IMR-90 (cell line): ENCODE data around the gene PNKD. TPM values are rescaled to one million over a fixed set of nuclear protein-coding genes. Genes with fewer than 3 reads are reported as not detected.

Source experiments
- ATAC-seq: fragments of 200-7000 bp; cut with Tn5 transposase; 2 replicates; pipeline ENCODE4 v1.9.1; 2020; ENCODE audit warnings: low read depth, mild to moderate bottlenecking, moderate library complexity
- BruUV-seq: library from RNA; stranded (reverse); fragments of 400-500 nt; replicated peaks from 2 replicates; lab custom pipeline; 2021; lab: Mats Ljungman, UMichigan
- CTCF ChIA-PET: fragments of 300-600 bp; formaldehyde crosslinking; extraction: SDS; loops from one replicate; lab custom pipeline; 2021; ENCODE audit warnings: antibody characterized with exemption; lab: Yijun Ruan, JAX
- POLR2A ChIA-PET: fragments of 300-600 bp; sonication (Branson Sonifier 250); formaldehyde crosslinking; loops from one replicate; lab custom pipeline; 2022; ENCODE audit warnings: antibody characterized with exemption; ENCODE audit not compliant: unreplicated experiment; lab: Charles Lee
- DNase-seq: peaks from one replicate; pipeline ENCODE4 v3.0.0; 2013
- H2AFZ ChIP-seq: replicated peaks from 2 replicates; pipeline ENCODE3; 2013; ENCODE audit warnings: low read length, mild to moderate bottlenecking; ENCODE audit not compliant: poor library complexity
- H2AK5ac ChIP-seq: 2 replicates; pipeline ENCODE4 v1.6.1; 2013; ENCODE audit warnings: low read depth, low read length, inconsistent platforms
- H2AK9ac ChIP-seq: replicated peaks from 2 replicates; pipeline ENCODE3; 2013; ENCODE audit warnings: mild to moderate bottlenecking, low read depth, low read length, moderate library complexity; ENCODE audit not compliant: poor library complexity
- H2BK120ac ChIP-seq: 2 replicates; pipeline ENCODE4 v1.6.1; 2013; ENCODE audit warnings: low read depth, low read length, inconsistent platforms
- H2BK15ac ChIP-seq: 3 replicates; pipeline ENCODE4 v1.6.1; 2013; ENCODE audit warnings: low read depth, low read length, inconsistent platforms
- H2BK20ac ChIP-seq: 2 replicates; pipeline ENCODE4 v1.6.1; 2013; ENCODE audit warnings: low read depth, mild to moderate bottlenecking, inconsistent platforms, low read length, moderate library complexity
- H2BK5ac ChIP-seq: 2 replicates; pipeline ENCODE4 v1.6.1; 2013; ENCODE audit warnings: mild to moderate bottlenecking, low read depth, low read length, inconsistent platforms; ENCODE audit not compliant: poor library complexity, severe bottlenecking
- H3K14ac ChIP-seq: replicated peaks from 2 replicates; pipeline ENCODE4 v1.6.1; 2013; ENCODE audit warnings: low read depth, low read length, inconsistent platforms
- H3K18ac ChIP-seq: 2 replicates; pipeline ENCODE4 v1.6.1; 2013; ENCODE audit warnings: low read depth, low read length, control low read depth
- H3K23ac ChIP-seq: 2 replicates; pipeline ENCODE4 v1.6.1; 2013; ENCODE audit warnings: low read depth, low read length, inconsistent platforms
- H3K27ac ChIP-seq: 2 replicates; pipeline ENCODE4 v1.5.1; 2013; ENCODE audit warnings: mild to moderate bottlenecking, control low read depth, low read length; ENCODE audit not compliant: insufficient read depth
- H3K27me3 ChIP-seq: 2 replicates; pipeline ENCODE4 v1.6.1; 2013; ENCODE audit warnings: low read length; ENCODE audit not compliant: control insufficient read depth, insufficient read depth
- H3K36me3 ChIP-seq: 2 replicates; pipeline ENCODE4 v1.6.1; 2013; ENCODE audit warnings: low read length, mixed read lengths; ENCODE audit not compliant: control insufficient read depth, insufficient read depth
- H3K4ac ChIP-seq: 2 replicates; pipeline ENCODE4 v1.6.1; 2013; ENCODE audit warnings: low read depth, low read length, inconsistent platforms
- H3K4me1 ChIP-seq: 2 replicates; pipeline ENCODE4 v1.6.1; 2013; ENCODE audit warnings: low read length, mixed read lengths; ENCODE audit not compliant: control insufficient read depth, insufficient read depth
- H3K4me2 ChIP-seq: 2 replicates; pipeline ENCODE4 v1.6.1; 2013; ENCODE audit warnings: low read depth, mild to moderate bottlenecking, control low read depth, low read length, moderate library complexity
- H3K4me3 ChIP-seq: 2 replicates; pipeline ENCODE4 v1.5.1; 2013; ENCODE audit warnings: low read depth, mild to moderate bottlenecking, control low read depth, low read length, moderate library complexity; ENCODE audit not compliant: insufficient read depth
- H3K56ac ChIP-seq: 2 replicates; pipeline ENCODE4 v1.6.1; 2013; ENCODE audit warnings: low read length, inconsistent platforms; ENCODE audit not compliant: insufficient read depth; ENCODE audit errors: extremely low read depth
- H3K79me1 ChIP-seq, 2 experiments: 2 replicates each; pipeline ENCODE4 v1.6.1; 2013; ENCODE audit warnings: low read length in 2 of 2, inconsistent platforms in 1 of 2, low read depth in 1 of 2
- H3K9ac ChIP-seq: 2 replicates; pipeline ENCODE4 v1.6.1; 2013; ENCODE audit warnings: low read depth, low read length, control low read depth
- H3K9me1 ChIP-seq: 2 replicates; pipeline ENCODE4 v1.6.1; 2013; ENCODE audit warnings: low read length, inconsistent platforms; ENCODE audit not compliant: insufficient read depth
- H3K9me3 ChIP-seq: 2 replicates; pipeline ENCODE4 v1.6.1; 2013; ENCODE audit warnings: low read length; ENCODE audit not compliant: control insufficient read depth, insufficient read depth
- H4K20me1 ChIP-seq: 2 replicates; pipeline ENCODE4 v1.6.1; 2013; ENCODE audit warnings: low read length, inconsistent platforms; ENCODE audit not compliant: insufficient read depth
- H4K5ac ChIP-seq: 2 replicates; pipeline ENCODE4 v1.6.1; 2013; ENCODE audit warnings: mild to moderate bottlenecking, low read depth, low read length, control low read depth
- H4K8ac ChIP-seq, 2 experiments: 2 replicates each; pipeline ENCODE4 v1.6.1; 2013; ENCODE audit warnings: low read depth in 2 of 2, low read length in 2 of 2, control low read depth in 1 of 2, inconsistent platforms in 1 of 2
- H4K91ac ChIP-seq: 2 replicates; pipeline ENCODE4 v1.6.1; 2013; ENCODE audit warnings: low read depth, low read length, inconsistent platforms; ENCODE audit not compliant: insufficient read depth
- BHLHE40 ChIP-seq: fragments of 150-350 bp; IDR thresholded peaks from 2 replicates; pipeline ENCODE4 v1.6.1; 2016; ENCODE audit warnings: mild to moderate bottlenecking, low read depth, low read length
- CEBPB ChIP-seq: IDR thresholded peaks from 2 replicates; pipeline ENCODE4 v1.6.1; 2012; ENCODE audit warnings: low read depth, low read length, improper control_type of control experiment
- CHD1 ChIP-seq: IDR thresholded peaks from 2 replicates; pipeline ENCODE4 v1.6.1; 2012; ENCODE audit warnings: low read depth, low read length, improper control_type of control experiment
- CTCF ChIP-seq: conservative IDR thresholded peaks from 2 replicates; pipeline ENCODE4 v1.5.1; 2012; ENCODE audit warnings: mild to moderate bottlenecking, low read depth, low read length, improper control_type of control experiment
- FOS ChIP-seq: fragments of 150-350 bp; IDR thresholded peaks from 2 replicates; pipeline ENCODE4 v1.6.1; 2016; ENCODE audit warnings: low read depth, low read length
- MAFK ChIP-seq: IDR thresholded peaks from 2 replicates; pipeline ENCODE4 v1.6.1; 2012; ENCODE audit warnings: low read depth, low read length, improper control_type of control experiment
- MAZ ChIP-seq: IDR thresholded peaks from 2 replicates; pipeline ENCODE4 v1.6.1; 2012; ENCODE audit warnings: low read depth, mild to moderate bottlenecking, low read length, improper control_type of control experiment, moderate library complexity, borderline replicate concordance
- MXI1 ChIP-seq: IDR thresholded peaks from 2 replicates; pipeline ENCODE4 v1.6.1; 2012; ENCODE audit warnings: low read depth, mild to moderate bottlenecking, low read length, moderate library complexity, borderline replicate concordance
- NFE2L2 ChIP-seq: fragments of 150-350 bp; IDR thresholded peaks from 2 replicates; pipeline ENCODE4 v1.6.1; 2016; ENCODE audit warnings: low read depth, mild to moderate bottlenecking, low read length
- POLR2A ChIP-seq: IDR thresholded peaks from 2 replicates; pipeline ENCODE4 v1.6.1; 2012; ENCODE audit warnings: mild to moderate bottlenecking, low read depth, low read length
- RAD21 ChIP-seq: IDR thresholded peaks from 2 replicates; pipeline ENCODE4 v1.6.1; 2012; ENCODE audit warnings: low read length, improper control_type of control experiment
- RCOR1 ChIP-seq: IDR thresholded peaks from 2 replicates; pipeline ENCODE4 v1.6.1; 2012; ENCODE audit warnings: mild to moderate bottlenecking, low read length, improper control_type of control experiment; ENCODE audit not compliant: insufficient replicate concordance
- RFX5 ChIP-seq: IDR thresholded peaks from 2 replicates; pipeline ENCODE4 v1.8.0; 2012; ENCODE audit warnings: low read depth, mild to moderate bottlenecking, low read length, moderate library complexity
- SMC3 ChIP-seq: fragments of 150-350 bp; IDR thresholded peaks from 2 replicates; pipeline ENCODE4 v1.6.1; 2016; ENCODE audit warnings: low read depth, mild to moderate bottlenecking, antibody characterized with exemption, low read length, moderate library complexity
- USF2 ChIP-seq: fragments of 150-350 bp; IDR thresholded peaks from 2 replicates; pipeline ENCODE4 v1.6.1; 2017; ENCODE audit warnings: mild to moderate bottlenecking, antibody characterized with exemption, low read length, low read depth
- WGBS, 2 experiments: methylation state at CpG; one replicate each; pipeline versions ENCODE4 v1.1.5 to v1.1.7; 2013; ENCODE audit warnings: missing lambda C conversion rate in 2 of 2; ENCODE audit not compliant: insufficient read length in 1 of 2; ENCODE audit errors: extremely low coverage in 2 of 2; 5-methylcytosine and 5-hydroxymethylcytosine counted together
- dilution Hi-C: fragments of 300-500 bp; cut with HindIII; formaldehyde crosslinking; loops from one replicate; pipeline ENCODE4 v1.14.3; 2018; ENCODE audit warnings: low sequenced_read_pairs; ENCODE audit not compliant: unreplicated experiment
- in situ Hi-C: fragments of 300-500 bp; cut with MboI; formaldehyde crosslinking; loops from 3 replicates; pipeline ENCODE4 v1.14.3; 2019; ENCODE audit warnings: low sequenced_read_pairs, inconsistent platforms, mixed read lengths
- intact Hi-C: fragments of 100-400 bp; cut with micrococcal nuclease; formaldehyde crosslinking; loops from 2 replicates; pipeline ENCODE4 v1.10.0; 2022
- polyA plus RNA-seq, 3 experiments: library from polyadenylated mRNA; depleted of rRNA; stranded (reverse); fragments of >200 nt; gene quantifications; 2 replicates each; pipeline ENCODE4 v1.2.3, GENCODE V29; 2012; ENCODE audit warnings: low replicate concordance in 1 of 3
- total RNA-seq: library from RNA; depleted of rRNA; stranded (reverse); fragments of >200 nt; gene quantifications from 2 replicates; pipeline ENCODE4 v1.2.3, GENCODE V29; 2012

Gene PNKD
- total and polyA plus RNA-seq, 2 of the 4 experiments (the other 2 are of a cell fraction): 19.2 to 68.5 TPM

- Histone ChIP-seq H3K36me3 (no peaks in the 10 kb centered on the region), H2AFZ (no peak overlapping the region), H2BK15ac (no peak overlapping the region), H3K9me3 (no peaks in the 10 kb centered on the region), H3K4ac (no peak overlapping the region), H3K9me1 (peaks cover 12% of the 10 kb centered on the region; the same call in 1 of the 2 replicates), H3K4me1 (peaks cover 9% of the 10 kb centered on the region), H3K27ac (no peak overlapping the region), H3K9ac (no peak overlapping the region), H3K4me2 (no peak overlapping the region), H2BK20ac (no peak overlapping the region), H3K14ac (no peak overlapping the region), H3K4me3 (no peak overlapping the region), H2BK5ac (no peak overlapping the region), H4K20me1 (no peaks in the 10 kb centered on the region), H3K79me1 (no peaks in the 10 kb centered on the region), H3K56ac (no peak overlapping the region), H4K91ac (no peak overlapping the region), H2AK5ac (no peak overlapping the region), H2BK120ac (no peak overlapping the region), H4K8ac (no peak overlapping the region), H2AK9ac (no peak overlapping the region), H3K18ac (no peak overlapping the region), H3K27me3 (no peaks in the 10 kb centered on the region), H4K5ac (no peak overlapping the region), H3K23ac (no peak overlapping the region)
- dilution Hi-C loops: no loop called here
- ATAC-seq: no peak
- intact Hi-C loops: no loop called here
- in situ Hi-C loops: no loop called here
- ChIA-PET CTCF (no interaction called here), POLR2A (no interaction called here)
- 88% methylated on average over 5 of the region's 7 CpGs; no CpG with 5 or more reads in 1 of the 2 experiments for WGBS, 2 experiments
- BruUV-seq: no TSS peak
- no peak for DNase-seq
- no peak for TF ChIP-seq RAD21
- no peak for TF ChIP-seq POLR2A
- TF ChIP-seq CEBPB: no peak
- TF ChIP-seq MXI1: no peak
- TF ChIP-seq RFX5: no peak
- no peak for TF ChIP-seq CHD1
- TF ChIP-seq FOS: no peak
- TF ChIP-seq MAFK: no peak
- TF ChIP-seq SMC3: no peak
- TF ChIP-seq USF2: no peak
- TF ChIP-seq RCOR1: no peak
- no peak for TF ChIP-seq MAZ
- no peak for TF ChIP-seq CTCF
- TF ChIP-seq NFE2L2: no peak
- TF ChIP-seq BHLHE40: no peak
These were observed 47.9 kb downstream of the PNKD start for GRCh38 chr2:218318241-218318640.
